ENCODE results near the gene CLDN20.

The CLDN20 gene

GRCh38 chr6:155250701-155251381 lies 13.0 kb upstream of the CLDN20 start:
- no peak for TF ChIP-seq Cebpa-rat (IDR thresholded peaks at IDR 0.05)
- Histone ChIP-seq H4K20me1 (no peaks in the 10 kb centered on the region), H3K4me2 (no peak overlapping the region), H3K9ac (no peak overlapping the region), H3K9me3 (replicated peaks in 1 of 11) (no peaks in the 10 kb centered on the region), H3K4me1 (no peaks in the 10 kb centered on the region), H3K36me3 (peaks cover 41 to 75% (median 51%) of the 10 kb centered on the region in 11 experiments), H3K27me3 (no peaks in the 10 kb centered on the region), H3K4me3 (no peak overlapping the region), H3K27ac (no peak overlapping the region)

- no peaks in the 10 kb centered on the region for H3K9me3 ChIP-seq (replicated peaks in 1 of 11)
- no peaks in the 10 kb centered on the region for H3K27me3 ChIP-seq
- no peak overlapping the region for H3K4me2 ChIP-seq
- H4K20me1 ChIP-seq, result no peaks in the 10 kb centered on the region
- H3K9ac ChIP-seq, result no peak overlapping the region
- H3K4me1 ChIP-seq, result no peaks in the 10 kb centered on the region
- no peak for TF ChIP-seq Cebpa-rat (IDR thresholded peaks at IDR 0.05)
- peaks cover 58 to 84% (median 68%) of the 10 kb centered on the region in 11 experiments for H3K36me3 ChIP-seq
- no peak overlapping the region for H3K27ac ChIP-seq
- no peak overlapping the region for H3K4me3 ChIP-seq
Observed at GRCh38 chr6:155252581-155252980, 11.2 kb upstream of the CLDN20 start.

GRCh38 chr6:155253337-155253736 lies 10.5 kb upstream of the CLDN20 start:
- no peak overlapping the region for H3K9ac ChIP-seq
- H4K20me1 ChIP-seq, result no peaks in the 10 kb centered on the region
- no peak overlapping the region for H3K4me2 ChIP-seq
- H3K36me3 ChIP-seq, result peaks cover 66 to 85% (median 74%) of the 10 kb centered on the region in 11 experiments
- no peak for TF ChIP-seq Cebpa-rat (IDR thresholded peaks at IDR 0.05)
- H3K4me1 ChIP-seq, result no peaks in the 10 kb centered on the region
- no peak overlapping the region for H3K4me3 ChIP-seq
- H3K27me3 ChIP-seq, result no peaks in the 10 kb centered on the region
- H3K27ac ChIP-seq, result no peak overlapping the region
- H3K9me3 ChIP-seq (replicated peaks in 1 of 11), result no peaks in the 10 kb centered on the region

DNA sequence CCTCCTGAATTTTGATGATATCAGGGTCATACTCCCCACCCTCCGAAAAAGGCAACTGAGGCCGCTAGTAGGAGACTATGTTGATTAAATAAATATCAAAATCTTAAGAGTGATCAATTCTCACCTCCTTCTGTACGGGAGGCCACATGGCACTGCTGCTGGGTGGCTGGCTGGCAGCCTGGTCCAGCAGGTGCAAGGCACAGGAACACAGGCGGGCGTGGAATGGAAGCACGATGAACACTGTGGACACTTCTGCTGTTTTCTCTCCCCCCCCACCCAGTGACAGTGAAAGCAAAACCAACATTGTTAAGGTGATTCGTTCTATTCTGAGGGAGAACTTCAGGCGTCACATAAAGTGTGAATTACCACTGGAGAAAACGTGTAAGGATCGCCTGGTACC lies 9.7 kb upstream of the CLDN20 start:
- Histone ChIP-seq H3K9me3 (replicated peaks in 1 of 11) (no peaks in the 10 kb centered on the region), H3K4me2 (no peak overlapping the region), H3K27ac (no peak overlapping the region), H3K27me3 (no peaks in the 10 kb centered on the region), H3K4me3 (no peak overlapping the region), H3K36me3 (peaks cover 73 to 93% (median 81%) of the 10 kb centered on the region in 11 experiments), H4K20me1 (no peaks in the 10 kb centered on the region), H3K9ac (no peak overlapping the region), H3K4me1 (no peaks in the 10 kb centered on the region)
- no peak for TF ChIP-seq Cebpa-rat (IDR thresholded peaks at IDR 0.05)

DNA sequence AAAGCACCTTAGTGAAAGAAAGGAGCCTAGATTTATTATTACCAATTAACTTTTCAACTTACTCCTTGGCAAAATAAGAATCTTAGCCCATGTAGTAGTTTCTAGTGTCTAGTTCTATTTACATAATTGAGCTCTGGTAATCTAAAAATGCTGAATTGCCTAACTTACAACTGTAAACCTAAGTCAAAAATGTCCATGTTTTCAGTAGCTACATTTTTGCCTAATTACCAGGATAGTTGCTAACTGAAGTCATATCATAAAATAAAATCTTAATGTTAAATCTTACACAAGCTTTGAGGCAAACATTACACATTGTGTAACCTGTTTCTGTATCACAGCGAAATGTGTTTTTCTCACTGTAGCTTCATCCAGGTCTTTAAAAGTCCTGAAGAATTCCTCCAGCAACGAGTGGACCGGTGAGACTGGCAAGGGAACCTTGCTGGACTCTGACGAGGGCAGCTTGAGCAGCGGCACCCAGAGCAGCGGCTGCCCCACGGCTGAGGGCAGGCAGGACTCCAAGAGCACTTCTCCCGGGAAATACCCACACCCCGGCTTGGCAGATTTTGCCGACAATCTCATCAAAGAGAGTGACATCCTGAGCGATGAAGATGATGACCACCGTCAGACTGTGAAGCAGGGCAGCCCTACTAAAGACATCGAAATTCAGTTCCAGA lies 7.6 kb upstream of the CLDN20 start:
- Histone ChIP-seq H3K4me3 (no peak overlapping the region), H3K9me3 (replicated peaks in 1 of 11) (no peaks in the 10 kb centered on the region), H4K20me1 (no peaks in the 10 kb centered on the region), H3K27ac (no peak overlapping the region), H3K4me1 (peaks cover 0 to 11% (median 8%) of the 10 kb centered on the region in 10 experiments; a peak in 11 of 20 replicates), H3K27me3 (no peaks in the 10 kb centered on the region), H3K4me2 (no peak overlapping the region), H3K36me3 (peaks cover 80 to 97% (median 86%) of the 10 kb centered on the region in 11 experiments), H3K9ac (no peak overlapping the region)
- TF ChIP-seq Cebpa-rat (IDR thresholded peaks at IDR 0.05), result no peak

DNA sequence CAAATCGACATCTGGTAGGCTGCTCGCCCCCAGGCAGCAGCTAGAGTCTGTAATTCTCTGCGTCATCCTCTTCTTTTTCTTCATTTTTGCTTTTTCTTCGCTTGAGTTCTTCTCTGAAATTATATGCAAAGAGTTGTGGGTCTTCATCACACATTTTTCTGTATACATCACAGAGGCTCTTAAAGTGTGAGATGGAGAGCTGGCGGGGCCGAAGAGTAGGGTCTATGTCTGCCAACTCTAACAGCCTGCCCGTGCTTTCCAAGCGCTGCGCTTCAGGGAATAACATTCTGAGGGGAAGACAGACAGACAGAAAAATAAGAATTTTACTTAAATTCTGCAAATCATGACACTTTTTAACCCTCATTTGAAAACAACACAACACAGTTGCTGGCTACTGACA lies 6.0 kb upstream of the CLDN20 start:
- H3K9me3 ChIP-seq (replicated peaks in 1 of 11), result no peaks in the 10 kb centered on the region
- H3K4me3 ChIP-seq, result no peak overlapping the region
- H3K27ac ChIP-seq, result no peak overlapping the region
- H3K9ac ChIP-seq, result no peak overlapping the region
- no peak for TF ChIP-seq Cebpa-rat (IDR thresholded peaks at IDR 0.05)
- H3K4me1 ChIP-seq, result peaks cover 0 to 27% (median 22%) of the 10 kb centered on the region in 10 experiments; a peak in 14 of 20 replicates
- H3K36me3 ChIP-seq, result peaks cover 73 to 90% (median 78%) of the 10 kb centered on the region in 11 experiments
- H3K4me2 ChIP-seq, result no peak overlapping the region
- 0 out of 22 replicates have a peak, but pooled peaks cover 0 to 6% (median 0%) of the 10 kb centered on the region in 11 experiments for H4K20me1 ChIP-seq
- no peaks in the 10 kb centered on the region for H3K27me3 ChIP-seq

GRCh38 chr6:155259204-155259603 lies 4.6 kb upstream of the CLDN20 start:
- Histone ChIP-seq H4K20me1 (0 out of 22 replicates have a peak, but pooled peaks cover 0 to 6% (median 0%) of the 10 kb centered on the region in 11 experiments), H3K27me3 (no peaks in the 10 kb centered on the region), H3K4me2 (no peak overlapping the region), H3K27ac (no peak overlapping the region), H3K4me1 (peaks cover 0 to 29% (median 22%) of the 10 kb centered on the region in 10 experiments; a peak in 14 of 20 replicates), H3K9me3 (replicated peaks in 1 of 11) (no peaks in the 10 kb centered on the region), H3K36me3 (peaks cover 62 to 83% (median 68%) of the 10 kb centered on the region in 11 experiments), H3K4me3 (no peak overlapping the region), H3K9ac (no peak overlapping the region)
- TF ChIP-seq Cebpa-rat (IDR thresholded peaks at IDR 0.05), result no peak

GRCh38 chr6:155259897-155260296 lies 3.9 kb upstream of the CLDN20 start:
- TF ChIP-seq Cebpa-rat (IDR thresholded peaks at IDR 0.05), result no peak
- Histone ChIP-seq H3K4me3 (no peak overlapping the region), H3K36me3 (peaks cover 59 to 84% (median 68%) of the 10 kb centered on the region in 11 experiments), H3K9ac (no peak overlapping the region), H3K4me2 (no peak overlapping the region), H4K20me1 (0 out of 22 replicates have a peak, but pooled peaks cover 0 to 6% (median 0%) of the 10 kb centered on the region in 11 experiments), H3K4me1 (peaks cover 0 to 29% (median 22%) of the 10 kb centered on the region in 10 experiments; a peak in 15 of 20 replicates), H3K27me3 (no peaks in the 10 kb centered on the region), H3K9me3 (replicated peaks in 1 of 11) (no peaks in the 10 kb centered on the region), H3K27ac (no peak overlapping the region)

DNA sequence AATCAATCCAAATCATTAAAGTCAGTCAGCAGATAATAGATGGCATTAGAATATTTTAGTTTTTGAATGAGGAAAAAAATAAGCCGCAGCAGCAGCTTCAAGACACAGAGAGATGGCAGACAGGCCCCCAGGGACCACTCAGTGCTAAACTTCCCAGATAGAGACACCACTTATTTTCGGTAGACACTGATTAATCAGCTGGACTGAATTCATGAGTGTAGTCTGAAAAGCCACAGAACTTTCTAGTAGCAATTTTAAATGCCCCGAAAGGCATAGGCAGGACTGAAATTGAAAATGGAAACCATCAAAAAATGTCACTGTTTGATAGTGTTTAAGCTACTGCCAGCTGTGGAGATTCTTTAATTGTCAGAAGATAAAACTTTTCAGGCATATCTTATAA lies 3.1 kb upstream of the CLDN20 start:
- no peaks in the 10 kb centered on the region for H3K9me3 ChIP-seq (replicated peaks in 1 of 11)
- H4K20me1 ChIP-seq, result 0 out of 22 replicates have a peak, but pooled peaks cover 0 to 6% (median 0%) of the 10 kb centered on the region in 11 experiments
- no peak overlapping the region for H3K27ac ChIP-seq
- no peak for TF ChIP-seq Cebpa-rat (IDR thresholded peaks at IDR 0.05)
- H3K9ac ChIP-seq, result 0 out of 22 replicates have a peak overlapping the region, but pooled peaks of 1 of the 11 experiments have one; percentile 5
- H3K4me2 ChIP-seq, result peak overlapping the region in 5 of 11 experiments; percentile 1 to 50 (median 29); a peak in 6 of 22 replicates
- H3K4me3 ChIP-seq, result no peak overlapping the region
- H3K36me3 ChIP-seq, result peaks cover 54 to 79% (median 63%) of the 10 kb centered on the region in 11 experiments
- no peaks in the 10 kb centered on the region for H3K27me3 ChIP-seq
- peaks cover 0 to 29% (median 22%) of the 10 kb centered on the region in 10 experiments; a peak in 15 of 20 replicates for H3K4me1 ChIP-seq
